Hair follicular keratinocyte (primary cell): ENCODE results near the gene OR2G2. TPM values are rescaled to one million over a fixed set of nuclear protein-coding genes. Genes with fewer than 3 reads are reported as not detected.

Experiments
- total RNA-seq: library from RNA; depleted of rRNA; stranded (reverse); fragments of >200 nt; gene quantifications from 2 replicates; pipeline ENCODE4 v1.2.3, GENCODE V29; 2015

OR2G2 gene, protein sequence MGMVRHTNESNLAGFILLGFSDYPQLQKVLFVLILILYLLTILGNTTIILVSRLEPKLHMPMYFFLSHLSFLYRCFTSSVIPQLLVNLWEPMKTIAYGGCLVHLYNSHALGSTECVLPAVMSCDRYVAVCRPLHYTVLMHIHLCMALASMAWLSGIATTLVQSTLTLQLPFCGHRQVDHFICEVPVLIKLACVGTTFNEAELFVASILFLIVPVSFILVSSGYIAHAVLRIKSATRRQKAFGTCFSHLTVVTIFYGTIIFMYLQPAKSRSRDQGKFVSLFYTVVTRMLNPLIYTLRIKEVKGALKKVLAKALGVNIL
- total RNA-seq = not detected in 2 replicates

DNA sequence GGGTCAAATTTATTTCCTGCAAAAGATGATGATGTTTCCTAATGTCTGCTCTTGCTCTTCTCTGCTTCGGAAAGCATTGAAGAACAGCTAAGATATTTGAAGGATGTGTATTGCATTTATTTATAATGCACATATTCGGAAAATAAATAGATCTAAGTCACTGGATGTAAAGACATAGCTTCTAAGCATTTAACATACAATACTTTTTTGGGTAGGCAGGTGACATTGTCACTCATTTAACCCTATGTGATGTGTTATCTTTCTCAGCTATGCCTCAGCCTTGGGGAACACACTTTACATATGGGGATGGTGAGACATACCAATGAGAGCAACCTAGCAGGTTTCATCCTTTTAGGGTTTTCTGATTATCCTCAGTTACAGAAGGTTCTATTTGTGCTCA lies at the start of gene OR2G2:
Gene OR2G2, plus strand, starts transcription at position 301 of the 400 bp plus-strand sequence. Its CDS starts 0 bp downstream, at position 301.

DNA sequence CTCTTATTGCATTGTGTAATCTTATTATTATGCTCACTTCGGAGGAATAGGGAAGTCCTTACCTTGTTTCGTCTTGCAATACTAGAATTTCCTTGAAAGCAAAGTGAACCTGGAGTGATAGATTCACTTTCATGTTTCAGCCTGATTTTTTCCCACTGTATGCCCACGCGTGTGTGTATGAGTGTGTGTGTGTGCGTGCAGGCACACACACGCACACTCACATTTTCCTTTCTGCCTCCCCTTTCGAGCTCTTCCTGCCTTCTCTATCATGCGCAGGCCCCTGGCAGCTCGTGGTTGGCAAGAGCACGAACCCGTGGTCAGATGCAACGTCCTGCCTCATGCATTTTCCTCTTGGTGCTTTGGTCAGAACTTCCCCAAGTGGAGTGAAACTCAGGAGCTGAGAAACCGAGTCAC lies 39.4 kb upstream of the OR2G2 start, which contains the start of gene GCSAML:
Gene GCSAML, plus strand, starts transcription at position 366 of the 414 bp plus-strand sequence. CDS start 58 bp downstream, outside the sequence.

DNA sequence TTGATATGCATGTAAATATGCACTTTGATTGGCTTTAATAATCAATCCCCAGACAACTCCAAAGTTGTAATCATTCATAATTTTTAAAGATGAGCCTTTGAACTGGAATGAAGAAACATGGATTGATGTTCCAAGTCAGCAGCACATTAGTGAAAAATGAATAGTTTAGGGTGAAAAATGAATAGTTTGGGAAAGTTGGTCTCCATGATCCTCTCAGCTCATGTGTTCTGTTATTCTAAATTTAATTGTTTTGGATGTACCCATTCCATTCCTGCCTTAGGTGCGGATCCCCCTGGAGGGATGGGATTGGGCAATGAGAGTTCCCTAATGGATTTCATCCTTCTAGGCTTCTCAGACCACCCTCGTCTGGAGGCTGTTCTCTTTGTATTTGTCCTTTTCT lies 17.1 kb downstream of the OR2G2 start, which contains the start of gene OR2G3:
Gene OR2G3, plus strand, starts transcription at position 301 of the 400 bp plus-strand sequence. Its CDS starts 0 bp downstream, at position 301.

Other genes starting within 250 kb of the OR2G2 start
- gene NLRP3, start 172.2 kb upstream of the OR2G2 start, total RNA-seq = 2.1 and 7.0 TPM in 2 replicates
- not detected in 2 replicates for gene OR2B11, start 130.3 kb upstream of the OR2G2 start, total RNA-seq
- not detected in 2 replicates for gene OR2C3, start 51.9 kb upstream of the OR2G2 start, total RNA-seq
- not detected in 2 replicates for gene GCSAML, start 39.2 kb upstream of the OR2G2 start, total RNA-seq
- gene OR2G3, start 17.2 kb downstream of the OR2G2 start, total RNA-seq = not detected in 2 replicates
- not detected in 2 replicates for gene OR13G1, start 91.4 kb downstream of the OR2G2 start, total RNA-seq
- gene OR6F1, start 128.3 kb downstream of the OR2G2 start, total RNA-seq = not detected in 2 replicates
- not detected in 2 replicates for gene OR14K1, start 150.3 kb downstream of the OR2G2 start, total RNA-seq
- gene OR14A2, start 159.8 kb downstream of the OR2G2 start, total RNA-seq = not detected in 2 replicates
- not detected in 2 replicates for gene OR1C1, start 172.2 kb downstream of the OR2G2 start, total RNA-seq
- gene OR14A16, start 235.8 kb downstream of the OR2G2 start, total RNA-seq = not detected in 2 replicates